GM23338 (cell line): ENCODE results near the gene ARSD. TPM values are rescaled to one million over a fixed set of nuclear protein-coding genes. Genes with fewer than 3 reads are reported as not detected.

Experiments
- CREB1 ChIP-seq: fragments of 250-450 bp; sonication (Bioruptor Pico); IDR thresholded peaks from 2 replicates; pipeline ENCODE4 v1.5.0; 2020; ENCODE audit warnings: low read depth, mild to moderate bottlenecking, moderate library complexity
- EZH2 ChIP-seq: fragments of 200-600 bp; sonication (generic); IDR thresholded peaks from one replicate; pipeline ENCODE4 v1.8.0; 2017; ENCODE audit warnings: antibody characterized with exemption, mild to moderate bottlenecking, low read depth; ENCODE audit not compliant: unreplicated experiment
- JUNB ChIP-seq: IDR thresholded peaks from one replicate; pipeline ENCODE4 v1.6.1; 2016; ENCODE audit warnings: antibody characterized with exemption; ENCODE audit not compliant: unreplicated experiment
- ZNF114 ChIP-seq: fragments of 250-450 bp; sonication (Bioruptor Pico); IDR thresholded peaks from 2 replicates; pipeline ENCODE4 v1.5.0; 2020; ENCODE audit warnings: mild to moderate bottlenecking, moderate library complexity
- polyA plus RNA-seq: library from polyadenylated mRNA; unstranded; fragments of >200 nt; fragmentation: Nextera tagmentation; extraction: Ambion mirVana; gene quantifications from 2 replicates; pipeline ENCODE4 v1.2.1, GENCODE V29; 2016
- total RNA-seq: library from RNA; depleted of rRNA; stranded (reverse); fragments of >200 nt; shearing (Covaris generic); gene quantifications from 2 replicates; pipeline ENCODE4 v1.2.3, GENCODE V29; 2014
- TF ChIP-seq, protein P1 (sequence below): fragments of 250-450 bp; sonication (Bioruptor Pico); IDR thresholded peaks from 2 replicates; pipeline ENCODE4 v1.5.0; 2020; ENCODE audit warnings: mild to moderate bottlenecking, moderate library complexity
- TF ChIP-seq, protein P2 (sequence below): IDR thresholded peaks from one replicate; pipeline ENCODE4 v1.6.1; 2018; ENCODE audit warnings: antibody characterized with exemption; ENCODE audit not compliant: unreplicated experiment

ARSD gene
- total and polyA plus RNA-seq, 2 experiments from 2014 or later: 1.3 to 1.7 TPM

- TF ChIP-seq, protein P1, sequence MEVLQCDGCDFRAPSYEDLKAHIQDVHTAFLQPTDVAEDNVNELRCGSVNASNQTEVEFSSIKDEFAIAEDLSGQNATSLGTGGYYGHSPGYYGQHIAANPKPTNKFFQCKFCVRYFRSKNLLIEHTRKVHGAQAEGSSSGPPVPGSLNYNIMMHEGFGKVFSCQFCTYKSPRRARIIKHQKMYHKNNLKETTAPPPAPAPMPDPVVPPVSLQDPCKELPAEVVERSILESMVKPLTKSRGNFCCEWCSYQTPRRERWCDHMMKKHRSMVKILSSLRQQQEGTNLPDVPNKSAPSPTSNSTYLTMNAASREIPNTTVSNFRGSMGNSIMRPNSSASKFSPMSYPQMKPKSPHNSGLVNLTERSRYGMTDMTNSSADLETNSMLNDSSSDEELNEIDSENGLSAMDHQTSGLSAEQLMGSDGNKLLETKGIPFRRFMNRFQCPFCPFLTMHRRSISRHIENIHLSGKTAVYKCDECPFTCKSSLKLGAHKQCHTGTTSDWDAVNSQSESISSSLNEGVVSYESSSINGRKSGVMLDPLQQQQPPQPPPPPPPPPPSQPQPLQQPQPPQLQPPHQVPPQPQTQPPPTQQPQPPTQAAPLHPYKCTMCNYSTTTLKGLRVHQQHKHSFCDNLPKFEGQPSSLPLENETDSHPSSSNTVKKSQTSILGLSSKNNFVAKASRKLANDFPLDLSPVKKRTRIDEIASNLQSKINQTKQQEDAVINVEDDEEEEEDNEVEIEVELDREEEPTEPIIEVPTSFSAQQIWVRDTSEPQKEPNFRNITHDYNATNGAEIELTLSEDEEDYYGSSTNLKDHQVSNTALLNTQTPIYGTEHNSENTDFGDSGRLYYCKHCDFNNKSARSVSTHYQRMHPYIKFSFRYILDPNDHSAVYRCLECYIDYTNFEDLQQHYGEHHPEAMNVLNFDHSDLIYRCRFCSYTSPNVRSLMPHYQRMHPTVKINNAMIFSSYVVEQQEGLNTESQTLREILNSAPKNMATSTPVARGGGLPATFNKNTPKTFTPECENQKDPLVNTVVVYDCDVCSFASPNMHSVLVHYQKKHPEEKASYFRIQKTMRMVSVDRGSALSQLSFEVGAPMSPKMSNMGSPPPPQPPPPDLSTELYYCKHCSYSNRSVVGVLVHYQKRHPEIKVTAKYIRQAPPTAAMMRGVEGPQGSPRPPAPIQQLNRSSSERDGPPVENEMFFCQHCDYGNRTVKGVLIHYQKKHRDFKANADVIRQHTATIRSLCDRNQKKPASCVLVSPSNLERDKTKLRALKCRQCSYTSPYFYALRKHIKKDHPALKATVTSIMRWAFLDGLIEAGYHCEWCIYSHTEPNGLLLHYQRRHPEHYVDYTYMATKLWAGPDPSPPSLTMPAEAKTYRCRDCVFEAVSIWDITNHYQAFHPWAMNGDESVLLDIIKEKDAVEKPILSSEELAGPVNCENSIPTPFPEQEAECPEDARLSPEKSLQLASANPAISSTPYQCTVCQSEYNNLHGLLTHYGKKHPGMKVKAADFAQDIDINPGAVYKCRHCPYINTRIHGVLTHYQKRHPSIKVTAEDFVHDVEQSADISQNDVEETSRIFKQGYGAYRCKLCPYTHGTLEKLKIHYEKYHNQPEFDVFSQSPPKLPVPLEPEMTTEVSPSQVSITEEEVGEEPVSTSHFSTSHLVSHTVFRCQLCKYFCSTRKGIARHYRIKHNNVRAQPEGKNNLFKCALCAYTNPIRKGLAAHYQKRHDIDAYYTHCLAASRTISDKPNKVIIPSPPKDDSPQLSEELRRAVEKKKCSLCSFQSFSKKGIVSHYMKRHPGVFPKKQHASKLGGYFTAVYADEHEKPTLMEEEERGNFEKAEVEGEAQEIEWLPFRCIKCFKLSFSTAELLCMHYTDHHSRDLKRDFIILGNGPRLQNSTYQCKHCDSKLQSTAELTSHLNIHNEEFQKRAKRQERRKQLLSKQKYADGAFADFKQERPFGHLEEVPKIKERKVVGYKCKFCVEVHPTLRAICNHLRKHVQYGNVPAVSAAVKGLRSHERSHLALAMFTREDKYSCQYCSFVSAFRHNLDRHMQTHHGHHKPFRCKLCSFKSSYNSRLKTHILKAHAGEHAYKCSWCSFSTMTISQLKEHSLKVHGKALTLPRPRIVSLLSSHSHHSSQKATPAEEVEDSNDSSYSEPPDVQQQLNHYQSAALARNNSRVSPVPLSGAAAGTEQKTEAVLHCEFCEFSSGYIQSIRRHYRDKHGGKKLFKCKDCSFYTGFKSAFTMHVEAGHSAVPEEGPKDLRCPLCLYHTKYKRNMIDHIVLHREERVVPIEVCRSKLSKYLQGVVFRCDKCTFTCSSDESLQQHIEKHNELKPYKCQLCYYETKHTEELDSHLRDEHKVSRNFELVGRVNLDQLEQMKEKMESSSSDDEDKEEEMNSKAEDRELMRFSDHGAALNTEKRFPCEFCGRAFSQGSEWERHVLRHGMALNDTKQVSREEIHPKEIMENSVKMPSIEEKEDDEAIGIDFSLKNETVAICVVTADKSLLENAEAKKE: no peak
- TF ChIP-seq EZH2 (no peak), CREB1 (no peak), JUNB (no peak), ZNF114 (CRISPR knock-in tag) (no peak)
- TF ChIP-seq, protein P2, sequence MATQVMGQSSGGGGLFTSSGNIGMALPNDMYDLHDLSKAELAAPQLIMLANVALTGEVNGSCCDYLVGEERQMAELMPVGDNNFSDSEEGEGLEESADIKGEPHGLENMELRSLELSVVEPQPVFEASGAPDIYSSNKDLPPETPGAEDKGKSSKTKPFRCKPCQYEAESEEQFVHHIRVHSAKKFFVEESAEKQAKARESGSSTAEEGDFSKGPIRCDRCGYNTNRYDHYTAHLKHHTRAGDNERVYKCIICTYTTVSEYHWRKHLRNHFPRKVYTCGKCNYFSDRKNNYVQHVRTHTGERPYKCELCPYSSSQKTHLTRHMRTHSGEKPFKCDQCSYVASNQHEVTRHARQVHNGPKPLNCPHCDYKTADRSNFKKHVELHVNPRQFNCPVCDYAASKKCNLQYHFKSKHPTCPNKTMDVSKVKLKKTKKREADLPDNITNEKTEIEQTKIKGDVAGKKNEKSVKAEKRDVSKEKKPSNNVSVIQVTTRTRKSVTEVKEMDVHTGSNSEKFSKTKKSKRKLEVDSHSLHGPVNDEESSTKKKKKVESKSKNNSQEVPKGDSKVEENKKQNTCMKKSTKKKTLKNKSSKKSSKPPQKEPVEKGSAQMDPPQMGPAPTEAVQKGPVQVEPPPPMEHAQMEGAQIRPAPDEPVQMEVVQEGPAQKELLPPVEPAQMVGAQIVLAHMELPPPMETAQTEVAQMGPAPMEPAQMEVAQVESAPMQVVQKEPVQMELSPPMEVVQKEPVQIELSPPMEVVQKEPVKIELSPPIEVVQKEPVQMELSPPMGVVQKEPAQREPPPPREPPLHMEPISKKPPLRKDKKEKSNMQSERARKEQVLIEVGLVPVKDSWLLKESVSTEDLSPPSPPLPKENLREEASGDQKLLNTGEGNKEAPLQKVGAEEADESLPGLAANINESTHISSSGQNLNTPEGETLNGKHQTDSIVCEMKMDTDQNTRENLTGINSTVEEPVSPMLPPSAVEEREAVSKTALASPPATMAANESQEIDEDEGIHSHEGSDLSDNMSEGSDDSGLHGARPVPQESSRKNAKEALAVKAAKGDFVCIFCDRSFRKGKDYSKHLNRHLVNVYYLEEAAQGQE: no peak
Observed at GRCh38 chrX:2874222-2875135, 54.7 kb downstream of the ARSD start (continued).
